ENCODE results near the gene ARL15.

ARL15 gene

GRCh38 chr5:53971131-53971530 lies 339.2 kb downstream of the ARL15 start:
- DNase-seq: no peak

DNA sequence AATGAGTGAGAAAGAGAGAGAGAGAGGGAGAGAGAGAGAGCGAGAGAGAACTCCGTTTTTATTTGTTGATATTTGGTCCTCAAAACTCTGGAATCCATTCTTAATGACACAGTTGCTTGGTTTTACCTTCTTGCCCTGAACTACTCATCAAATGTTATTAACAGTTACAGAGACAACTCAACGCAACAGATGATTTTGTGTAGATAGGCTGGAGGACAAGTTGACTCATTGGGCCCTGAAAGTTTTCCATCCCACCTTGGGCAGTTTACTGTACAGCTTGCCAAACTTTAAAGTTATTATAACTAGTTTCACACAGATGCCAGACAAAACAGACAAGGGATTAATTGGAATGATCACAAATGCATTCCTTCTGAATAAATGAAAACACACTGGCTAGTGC lies 339.9 kb downstream of the ARL15 start:
- DNase-seq: no peak

DNA sequence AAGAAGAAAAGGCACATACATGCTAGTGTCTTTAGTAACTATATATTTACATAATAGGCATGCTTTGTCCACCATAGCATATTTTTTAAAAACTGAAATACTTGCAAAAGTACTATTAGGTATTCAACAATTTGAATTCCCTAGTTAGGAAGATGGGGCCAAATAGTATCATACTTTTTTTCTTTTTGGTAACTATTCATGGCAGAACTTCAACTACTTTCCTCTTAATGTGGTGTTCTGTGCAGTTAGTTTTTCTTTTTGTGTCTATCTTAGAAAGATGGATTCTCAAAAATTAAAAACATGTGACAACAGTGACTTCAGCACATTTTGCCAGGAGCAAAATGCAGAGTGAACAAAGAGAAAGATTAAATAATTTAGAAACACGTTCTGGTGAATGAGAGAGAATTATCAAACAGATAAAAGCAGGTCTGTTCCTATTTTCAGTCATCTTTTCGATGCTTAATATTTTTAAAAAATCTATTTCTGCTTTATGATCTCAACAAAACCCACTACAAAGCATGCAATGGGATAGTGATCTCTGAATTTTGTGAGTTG lies 341.1 kb downstream of the ARL15 start:
- DNase-seq: no peak

GRCh38 chr5:53965459-53965858 lies 344.9 kb downstream of the ARL15 start:
- DNase-seq: no peak

DNA sequence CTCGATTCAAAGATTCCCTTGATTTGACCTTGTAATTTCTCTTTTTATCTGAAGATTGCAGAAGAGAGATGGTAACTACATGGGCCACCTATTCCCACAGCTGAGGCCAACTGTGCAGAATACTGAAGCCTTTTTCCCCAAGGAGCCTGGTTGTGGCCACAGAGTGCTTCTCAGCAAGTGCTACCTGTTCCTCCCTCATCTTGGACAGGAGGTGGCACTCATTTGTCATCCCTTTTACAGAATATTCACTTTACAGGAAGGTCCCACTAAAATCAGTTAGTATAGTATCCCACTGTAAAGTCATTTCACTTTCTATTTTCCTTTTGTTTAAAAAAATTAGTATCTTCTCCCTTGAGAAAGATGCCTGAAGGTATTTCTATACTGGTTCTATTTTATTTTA lies 346.4 kb downstream of the ARL15 start:
- DNase-seq: no peak

- no peak for DNase-seq
Observed at GRCh38 chr5:53962306-53962705, 348.1 kb downstream of the ARL15 start.

- no peak for DNase-seq
Observed at GRCh38 chr5:53956632-53957031, 353.7 kb downstream of the ARL15 start.

DNA sequence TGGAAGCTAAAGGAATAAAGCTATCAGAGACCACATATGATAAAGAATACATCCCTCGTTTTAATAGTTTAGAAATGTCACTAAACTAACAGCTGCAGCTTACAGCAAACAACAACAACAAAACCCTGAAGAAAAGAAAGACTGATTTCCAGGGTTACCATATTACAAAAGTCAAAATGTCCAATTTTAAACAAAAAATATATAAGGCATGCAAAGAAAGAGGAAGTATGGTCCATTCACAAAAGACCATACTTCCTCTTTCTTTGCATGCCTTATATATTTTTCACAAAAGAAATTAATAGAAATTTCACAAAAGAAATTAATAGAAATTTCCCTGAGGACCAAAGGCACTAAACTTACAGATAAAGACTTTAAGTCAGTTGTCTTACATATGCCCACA lies 354.2 kb downstream of the ARL15 start:
- DNase-seq: no peak

GRCh38 chr5:53950621-53951020 lies 359.8 kb downstream of the ARL15 start:
- no peak for DNase-seq

DNA sequence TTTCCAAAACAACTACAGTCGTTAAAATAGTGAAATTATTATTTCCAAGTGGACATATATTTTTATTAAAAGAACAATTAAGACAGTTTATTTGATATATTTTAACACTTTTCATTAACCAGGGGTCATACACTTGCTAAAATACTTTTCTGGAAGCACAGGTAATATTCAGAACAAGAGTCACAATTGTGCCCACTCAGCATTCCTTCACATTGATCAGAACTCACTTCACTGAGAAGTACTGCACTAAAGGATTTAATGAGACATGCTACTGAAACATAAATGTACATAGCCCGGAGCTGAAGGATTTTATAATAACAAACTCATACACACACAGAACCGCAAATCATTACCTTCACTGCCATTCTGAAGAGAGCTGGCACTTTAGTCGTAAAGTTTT lies 361.8 kb downstream of the ARL15 start:
- DNase-seq: no peak

DNA sequence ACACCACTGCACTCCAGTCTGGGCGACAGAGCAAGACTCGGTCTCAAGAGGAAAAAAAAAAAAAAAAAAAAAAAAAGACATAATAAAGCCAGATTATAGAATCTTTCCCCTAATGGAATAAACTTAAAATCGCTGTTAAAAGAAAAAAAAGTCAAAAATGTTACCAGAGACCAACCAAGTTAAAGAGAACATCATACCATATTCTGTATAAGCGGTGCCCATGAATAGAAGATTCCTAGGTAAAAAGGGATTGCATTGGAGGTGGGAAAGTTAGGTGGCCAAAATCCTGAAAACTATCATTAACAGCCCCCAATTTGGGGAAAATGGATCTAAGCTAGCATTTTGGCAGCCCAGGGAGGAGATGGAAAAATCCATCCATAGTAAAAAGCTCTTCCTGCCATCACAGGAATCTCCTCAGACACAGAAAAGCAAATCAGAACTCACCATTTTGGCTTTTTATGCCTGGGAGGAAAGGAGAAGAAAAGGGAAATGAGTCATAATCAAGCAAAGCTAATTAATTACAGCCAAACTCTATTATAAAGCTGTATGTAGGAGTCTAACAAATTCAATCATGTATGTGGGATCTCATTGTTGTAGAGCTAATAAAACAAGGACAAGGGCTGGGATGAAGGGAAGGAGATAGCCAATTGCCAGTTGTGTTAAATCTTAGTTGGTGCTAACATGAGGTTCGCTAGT lies 363.8 kb downstream of the ARL15 start:
- DNase-seq: no peak

- no peak for DNase-seq
Observed at GRCh38 chr5:53944981-53945380, 365.4 kb downstream of the ARL15 start.

DNA sequence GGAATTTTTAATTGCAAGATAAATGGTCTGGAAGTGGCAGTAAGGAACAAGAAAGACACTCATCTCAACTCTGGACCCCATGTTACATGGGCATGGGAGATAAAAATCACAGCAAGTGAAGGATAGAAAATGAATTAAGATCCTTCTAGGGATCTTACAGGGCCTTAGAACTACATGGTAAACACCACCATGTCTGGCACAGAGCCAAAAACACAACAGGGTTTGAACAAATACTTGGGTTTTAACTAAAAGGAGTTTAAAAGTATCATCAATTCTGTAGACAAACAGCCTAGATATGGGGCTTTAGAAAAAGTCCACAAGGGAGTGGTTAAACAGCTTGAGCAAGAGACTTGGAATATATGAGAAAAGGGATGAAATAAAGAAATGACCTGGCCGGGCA lies 366.4 kb downstream of the ARL15 start:
- DNase-seq: no peak

GRCh38 chr5:53942724-53943123 lies 367.6 kb downstream of the ARL15 start:
- DNase-seq: no peak

DNA sequence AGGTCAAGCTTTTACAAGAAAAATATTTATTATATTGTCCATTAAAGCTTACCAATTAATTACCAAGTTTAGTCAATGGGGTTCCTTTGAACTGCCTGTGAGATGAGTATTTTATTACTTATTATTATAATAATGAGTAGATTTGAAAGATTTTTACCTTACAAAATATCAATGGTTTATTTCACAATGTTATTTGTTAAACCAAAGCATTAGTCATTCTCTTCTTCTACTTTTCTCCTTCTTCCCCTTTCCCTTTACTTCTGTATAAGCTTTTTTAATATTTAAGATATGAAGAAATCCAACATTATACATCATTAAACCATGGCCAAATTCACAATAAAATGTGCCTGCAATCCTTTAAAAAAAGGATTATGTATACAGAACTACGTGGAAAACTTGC lies 369.5 kb downstream of the ARL15 start:
- no peak for DNase-seq

- DNase-seq: no peak
Observed at GRCh38 chr5:53937467-53937866, 372.9 kb downstream of the ARL15 start.

- no peak for DNase-seq
Observed at GRCh38 chr5:53936481-53937352, 373.7 kb downstream of the ARL15 start.

GRCh38 chr5:53934151-53934820 lies 376.1 kb downstream of the ARL15 start:
- DNase-seq: no peak

DNA sequence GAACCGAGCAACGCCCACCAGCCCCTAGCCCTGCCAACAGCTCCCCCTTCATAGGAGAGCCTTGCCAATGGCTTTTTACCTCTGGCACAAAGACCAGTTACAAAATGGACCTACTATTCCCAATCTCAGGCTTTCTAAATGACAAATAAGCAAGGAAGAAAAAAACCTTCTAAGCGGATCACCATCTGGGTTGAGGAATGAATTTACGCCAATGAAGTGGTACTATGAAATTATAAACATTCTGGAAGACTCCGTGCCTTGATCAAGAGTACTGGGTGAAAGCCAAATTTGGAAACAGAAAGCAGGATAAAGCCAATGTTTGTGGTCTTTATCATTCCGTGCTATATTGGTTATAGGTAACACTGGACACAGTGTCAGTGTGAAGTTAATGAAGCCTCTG lies 378.0 kb downstream of the ARL15 start:
- no peak for DNase-seq

DNA sequence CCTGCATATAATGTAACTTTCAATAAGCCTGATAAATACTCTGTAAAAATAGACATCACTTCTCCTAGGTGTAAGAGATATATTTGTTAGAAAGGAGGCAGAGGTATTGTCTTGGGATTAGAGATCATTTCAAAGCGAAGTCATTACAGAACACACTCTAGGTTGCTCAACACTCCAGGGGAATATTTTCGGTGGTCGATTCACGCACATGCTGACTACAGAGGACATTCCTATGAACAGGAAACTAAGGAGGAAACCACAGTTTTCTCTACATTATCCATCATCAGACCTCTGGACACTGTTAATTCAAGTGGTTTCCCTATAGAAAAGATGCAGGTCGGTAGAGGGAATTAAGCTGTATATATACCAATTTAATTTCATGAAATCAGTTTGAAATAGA lies 379.9 kb downstream of the ARL15 start:
- no peak for DNase-seq

DNA sequence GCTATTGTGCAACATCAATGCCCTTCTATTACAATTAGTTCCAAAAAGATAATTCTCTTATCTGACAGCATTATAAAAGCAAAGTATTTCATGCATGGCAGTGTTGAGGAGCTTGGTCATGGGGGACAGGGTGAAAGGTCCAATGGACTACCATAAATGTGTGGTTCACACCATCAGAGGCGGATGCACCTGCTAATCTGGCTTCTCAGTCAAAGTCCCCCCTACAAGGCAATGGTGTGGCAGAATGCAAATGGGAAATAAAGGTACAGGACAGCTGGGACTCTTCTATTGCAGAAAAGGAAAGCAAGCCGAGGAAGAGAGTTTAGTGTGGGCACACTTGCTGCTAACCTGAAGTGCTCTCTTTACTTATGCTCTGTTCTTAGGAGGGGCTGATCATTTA lies 380.8 kb downstream of the ARL15 start:
- no peak for DNase-seq

GRCh38 chr5:53929152-53929551 lies 381.2 kb downstream of the ARL15 start:
- no peak for DNase-seq

DNA sequence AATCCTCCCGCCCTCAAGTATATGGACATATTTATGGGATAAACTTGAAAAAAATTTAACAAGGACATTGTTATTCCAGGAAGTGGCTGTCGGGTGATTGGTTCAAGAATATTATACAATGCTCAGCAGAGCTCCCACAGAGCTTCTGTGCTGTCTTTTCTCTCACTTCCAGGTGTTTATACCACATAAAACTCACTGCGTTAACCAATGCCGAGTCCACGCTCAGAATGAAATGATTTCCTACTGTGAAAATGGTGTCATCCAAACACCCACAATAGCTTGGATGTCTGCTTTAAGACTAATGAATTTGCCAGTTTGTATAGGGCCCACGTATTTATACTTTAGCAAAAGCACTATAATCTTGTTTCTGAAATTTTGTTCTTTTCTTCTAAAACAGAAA lies 381.7 kb downstream of the ARL15 start:
- no peak for DNase-seq
